Measurements from ENCODE around the gene B4GALT5.

B4GALT5 gene

DNA sequence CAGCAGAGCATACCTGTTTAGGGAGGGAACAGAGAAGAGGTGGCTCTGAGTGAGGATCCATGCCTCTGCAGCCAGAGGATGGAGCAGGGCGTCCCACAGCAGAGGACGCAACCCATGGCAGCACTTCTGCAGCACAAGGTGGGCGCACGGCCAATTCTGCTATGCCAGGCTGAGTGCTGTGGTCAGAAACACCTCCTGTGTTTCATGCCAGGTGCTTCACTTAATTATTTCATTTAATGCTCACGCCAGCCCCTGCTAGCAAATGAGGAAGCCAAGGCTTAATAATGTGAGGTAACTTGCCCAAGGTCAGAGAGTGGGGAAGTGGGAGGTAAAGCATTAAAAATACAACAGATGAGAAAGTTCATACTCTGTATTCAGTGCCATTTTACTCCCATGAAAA lies 77.2 kb downstream of the B4GALT5 start:
- no peak for DNase-seq (ENCODE audit: low read depth, low spot score)
- ChIA-PET POLR2A (no interaction called here), CTCF (interaction anchor here (1.0 kb wide), 1 partner anchor 11 kb away, joined by 3 read pairs; no protein-coding TSS in a partner anchor)
- H3K4me3 ChIP-seq (ENCODE audit: low read depth, low read length), result no peak overlapping the region
- TF ChIP-seq, protein P1, sequence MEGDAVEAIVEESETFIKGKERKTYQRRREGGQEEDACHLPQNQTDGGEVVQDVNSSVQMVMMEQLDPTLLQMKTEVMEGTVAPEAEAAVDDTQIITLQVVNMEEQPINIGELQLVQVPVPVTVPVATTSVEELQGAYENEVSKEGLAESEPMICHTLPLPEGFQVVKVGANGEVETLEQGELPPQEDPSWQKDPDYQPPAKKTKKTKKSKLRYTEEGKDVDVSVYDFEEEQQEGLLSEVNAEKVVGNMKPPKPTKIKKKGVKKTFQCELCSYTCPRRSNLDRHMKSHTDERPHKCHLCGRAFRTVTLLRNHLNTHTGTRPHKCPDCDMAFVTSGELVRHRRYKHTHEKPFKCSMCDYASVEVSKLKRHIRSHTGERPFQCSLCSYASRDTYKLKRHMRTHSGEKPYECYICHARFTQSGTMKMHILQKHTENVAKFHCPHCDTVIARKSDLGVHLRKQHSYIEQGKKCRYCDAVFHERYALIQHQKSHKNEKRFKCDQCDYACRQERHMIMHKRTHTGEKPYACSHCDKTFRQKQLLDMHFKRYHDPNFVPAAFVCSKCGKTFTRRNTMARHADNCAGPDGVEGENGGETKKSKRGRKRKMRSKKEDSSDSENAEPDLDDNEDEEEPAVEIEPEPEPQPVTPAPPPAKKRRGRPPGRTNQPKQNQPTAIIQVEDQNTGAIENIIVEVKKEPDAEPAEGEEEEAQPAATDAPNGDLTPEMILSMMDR (IDR thresholded peaks at IDR 0.05; ENCODE audit: insufficient read depth, low read length, missing control alignments), result no peak

DNA sequence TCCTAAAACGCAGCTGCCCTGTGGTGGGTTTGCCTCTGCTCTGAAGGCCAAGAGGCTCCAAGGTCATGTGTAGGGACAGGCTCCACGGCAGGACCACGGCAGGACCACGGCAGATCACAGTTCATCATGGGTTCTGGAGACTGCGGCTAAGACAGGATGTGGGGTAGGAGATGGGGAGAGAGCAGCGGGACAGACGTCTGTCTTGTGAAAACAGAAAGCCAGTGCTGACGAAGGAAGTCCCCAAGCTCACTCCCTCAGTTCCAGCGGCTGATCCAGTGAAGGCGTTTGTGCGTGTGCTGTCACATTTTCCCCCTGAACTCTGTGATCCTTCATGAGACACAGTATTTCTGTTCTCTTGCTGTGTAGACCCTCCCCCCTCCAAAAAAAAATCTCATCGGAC lies 77.8 kb downstream of the B4GALT5 start:
- no peak for DNase-seq (ENCODE audit: low read depth, low spot score)
- TF ChIP-seq, protein P1 (IDR thresholded peaks at IDR 0.05; ENCODE audit: insufficient read depth, low read length, missing control alignments), result no peak
- POLR2A ChIA-PET, result no interaction called here
- CTCF ChIA-PET, result interaction anchor here (1.0 kb wide), 1 partner anchor 10 kb away, joined by 3 read pairs; no protein-coding TSS in a partner anchor
- H3K4me3 ChIP-seq (ENCODE audit: low read depth, low read length), result no peak overlapping the region

- POLR2A ChIA-PET, result no interaction called here
These were observed 78.5 kb downstream of the B4GALT5 start for GRCh38 chr20:49635166-49635565.

DNA sequence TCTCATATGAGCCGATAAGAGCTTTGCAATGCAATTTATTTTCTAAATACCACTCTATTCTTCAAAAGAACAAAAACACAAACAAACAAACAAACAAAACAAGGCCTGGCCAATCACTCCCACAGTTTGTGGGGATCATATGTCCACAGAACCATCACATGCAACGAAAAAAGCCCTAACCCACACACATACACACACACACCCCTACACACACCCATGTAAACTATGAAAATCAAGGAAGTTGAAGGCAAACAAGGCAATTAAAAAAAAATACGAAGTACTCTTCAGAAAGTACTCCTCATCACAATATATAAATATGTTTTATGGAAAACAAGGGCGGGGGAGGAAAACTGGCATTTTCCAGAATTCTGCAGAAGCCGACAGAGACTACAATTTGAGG lies 79.6 kb downstream of the B4GALT5 start:
- POLR2A ChIA-PET, result no interaction called here
- CTCF ChIA-PET, result interaction anchor here (1.0 kb wide), 1 partner anchor 24 kb away, joined by 3 read pairs; no protein-coding TSS in a partner anchor
- H3K4me3 ChIP-seq (ENCODE audit: low read depth, low read length), result no peak overlapping the region
- TF ChIP-seq, protein P1 (IDR thresholded peaks at IDR 0.05; ENCODE audit: insufficient read depth, low read length, missing control alignments), result no peak
- DNase-seq (ENCODE audit: low read depth, low spot score), result no peak

More at GRCh38 chr20:49635166-49635565, 78.5 kb downstream of the B4GALT5 start:
- CTCF ChIA-PET, result no interaction called here
- TF ChIP-seq, protein P1 (IDR thresholded peaks at IDR 0.05; ENCODE audit: insufficient read depth, low read length, missing control alignments), result no peak
- H3K4me3 ChIP-seq (ENCODE audit: low read depth, low read length), result no peak overlapping the region
- DNase-seq (ENCODE audit: low read depth, low spot score), result no peak

DNA sequence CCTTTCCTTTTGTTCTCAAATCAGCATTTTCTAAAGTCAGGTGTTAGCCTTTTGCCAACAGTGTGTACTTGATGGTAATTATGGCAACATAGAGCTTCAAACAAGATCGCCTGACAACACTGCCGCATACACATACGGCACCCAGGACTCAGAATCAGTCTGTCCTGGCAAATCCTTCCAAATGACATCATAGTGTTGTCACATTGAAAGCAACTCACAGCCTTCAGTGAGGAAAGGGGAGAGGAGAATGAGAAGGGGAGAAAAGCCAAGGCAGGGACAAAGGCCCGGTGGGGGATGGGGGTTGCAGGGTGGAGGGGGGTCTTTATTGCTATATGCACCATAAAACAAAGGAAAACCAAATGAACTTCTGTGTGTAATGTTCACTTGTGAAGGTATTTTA lies 80.0 kb downstream of the B4GALT5 start:
- no peak overlapping the region for H3K4me3 ChIP-seq (ENCODE audit: low read depth, low read length)
- TF ChIP-seq, protein P1 (IDR thresholded peaks at IDR 0.05; ENCODE audit: insufficient read depth, low read length, missing control alignments), result no peak
- CTCF ChIA-PET, result interaction anchor here (1.0 to 1.2 kb wide), 2 partner anchors 23 to 35 kb away, joined by 3 read pairs; no protein-coding TSS in a partner anchor
- no peak for DNase-seq (ENCODE audit: low read depth, low spot score)
- POLR2A ChIA-PET, result no interaction called here

DNA sequence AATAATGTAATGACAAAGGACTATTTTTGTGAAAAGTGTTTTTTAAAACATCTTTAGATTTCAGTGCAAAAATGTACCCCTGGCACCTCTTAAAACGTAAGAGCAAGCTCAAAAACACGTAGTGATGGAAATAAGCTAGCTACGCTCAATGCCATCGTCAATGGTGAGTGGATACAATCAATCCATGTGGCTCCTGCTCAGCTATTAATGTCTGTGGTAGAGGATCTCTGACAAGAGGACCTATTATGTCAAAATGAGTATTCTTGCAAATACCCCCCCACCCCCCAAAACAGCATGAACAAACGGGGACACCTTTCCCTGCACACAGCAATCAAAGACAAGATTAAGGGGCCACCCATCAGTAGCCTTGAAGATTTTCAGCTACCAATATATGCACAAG lies 80.7 kb downstream of the B4GALT5 start:
- ChIA-PET POLR2A (no interaction called here), CTCF (interaction anchor here (0.8 to 1.2 kb wide), 3 partner anchors 20 to 99 kb away, joined by 3 to 4 read pairs (median 3); no protein-coding TSS in a partner anchor)

More for the DNA sequence above, 80.7 kb downstream of the B4GALT5 start:
- H3K4me3 ChIP-seq (ENCODE audit: low read depth, low read length), result no peak overlapping the region
- DNase-seq (ENCODE audit: low read depth, low spot score), result no peak
- TF ChIP-seq, protein P1 (IDR thresholded peaks at IDR 0.05; ENCODE audit: insufficient read depth, low read length, missing control alignments), result no peak
